Muscle layer of colon (tissue), 2 donors: ENCODE measurements around the gene TRIP10.

Experiments used
- H3K27ac ChIP-seq: one replicate; pipeline ENCODE4 v1.7.0; 2013; ENCODE audit warnings: low read depth, mild to moderate bottlenecking, low read length, moderate library complexity
- H3K27me3 ChIP-seq, 2 donors: one replicate each; pipeline ENCODE4 v1.7.0; 2013; ENCODE audit warnings: low read length in 2 of 2, mild to moderate bottlenecking in 2 of 2; ENCODE audit not compliant: insufficient read depth in 2 of 2, control insufficient read depth in 1 of 2
- H3K36me3 ChIP-seq: one replicate; pipeline ENCODE4 v1.7.0; 2013; ENCODE audit warnings: mild to moderate bottlenecking, low read length; ENCODE audit not compliant: insufficient read depth
- H3K4me1 ChIP-seq: one replicate; pipeline ENCODE4 v1.7.0; 2013; ENCODE audit warnings: mild to moderate bottlenecking, low read length; ENCODE audit not compliant: insufficient read depth
- H3K4me3 ChIP-seq, 2 donors: one replicate each; pipeline ENCODE4 v1.7.0; 2013; ENCODE audit warnings: low read length in 2 of 2, low read depth in 1 of 2, mild to moderate bottlenecking in 1 of 2, moderate library complexity in 1 of 2
- H3K9ac ChIP-seq: one replicate; pipeline ENCODE4 v1.7.0; 2013; ENCODE audit warnings: low read length
- H3K9me3 ChIP-seq: one replicate; pipeline ENCODE4 v1.7.0; 2013; ENCODE audit warnings: mild to moderate bottlenecking, low read length
- donor health status: abdominal sarcoma.
- donor health status: Adenocarcinoma of cecum.

Gene TRIP10

GRCh38 chr19:6776999-6777398, 37.5 kb downstream of the TRIP10 start:
- no peak overlapping the region for H3K27ac ChIP-seq
- H3K9me3 ChIP-seq: no peaks in the 10 kb centered on the region
- H3K4me1 ChIP-seq: no peaks in the 10 kb centered on the region
- H3K27me3 ChIP-seq: peaks cover 0 to 7% of the 10 kb centered on the region in 2 donors
- H3K4me3 ChIP-seq: no peak overlapping the region
- H3K9ac ChIP-seq: no peak overlapping the region
- H3K36me3 ChIP-seq: no peaks in the 10 kb centered on the region

GRCh38 chr19:6777434-6777833, 38.0 kb downstream of the TRIP10 start:
- H3K36me3 ChIP-seq: no peaks in the 10 kb centered on the region
- H3K9me3 ChIP-seq: no peaks in the 10 kb centered on the region
- no peak overlapping the region for H3K9ac ChIP-seq
- H3K4me1 ChIP-seq: no peaks in the 10 kb centered on the region
- no peak overlapping the region for H3K27ac ChIP-seq
- H3K27me3 ChIP-seq: peaks cover 0 to 6% of the 10 kb centered on the region in 2 donors
- no peak overlapping the region for H3K4me3 ChIP-seq

- Histone ChIP-seq H3K4me3 (no peak overlapping the region), H3K9me3 (no peaks in the 10 kb centered on the region), H3K36me3 (no peaks in the 10 kb centered on the region), H3K4me1 (no peaks in the 10 kb centered on the region), H3K27me3 (no peaks in the 10 kb centered on the region), H3K27ac (no peak overlapping the region), H3K9ac (no peak overlapping the region)
Observed at GRCh38 chr19:6778386-6778785, 38.9 kb downstream of the TRIP10 start.

GRCh38 chr19:6779206-6779605, 39.7 kb downstream of the TRIP10 start:
- H3K9ac ChIP-seq: no peak overlapping the region
- no peaks in the 10 kb centered on the region for H3K4me1 ChIP-seq
- H3K9me3 ChIP-seq: no peaks in the 10 kb centered on the region
- H3K36me3 ChIP-seq: no peaks in the 10 kb centered on the region
- no peak overlapping the region for H3K27ac ChIP-seq
- no peaks in the 10 kb centered on the region for H3K27me3 ChIP-seq
- H3K4me3 ChIP-seq: no peak overlapping the region

- no peak overlapping the region for H3K27ac ChIP-seq
- no peaks in the 10 kb centered on the region for H3K4me1 ChIP-seq
- H3K9ac ChIP-seq: no peak overlapping the region
- H3K4me3 ChIP-seq: no peak overlapping the region
- H3K36me3 ChIP-seq: no peaks in the 10 kb centered on the region
- H3K9me3 ChIP-seq: no peaks in the 10 kb centered on the region
- no peaks in the 10 kb centered on the region for H3K27me3 ChIP-seq
Observed at GRCh38 chr19:6787393-6787792, 47.9 kb downstream of the TRIP10 start.

GRCh38 chr19:6788896-6789295, 49.4 kb downstream of the TRIP10 start:
- no peak overlapping the region for H3K9ac ChIP-seq
- no peaks in the 10 kb centered on the region for H3K9me3 ChIP-seq
- no peaks in the 10 kb centered on the region for H3K36me3 ChIP-seq
- no peaks in the 10 kb centered on the region for H3K27me3 ChIP-seq
- no peak overlapping the region for H3K27ac ChIP-seq
- no peak overlapping the region for H3K4me3 ChIP-seq
- no peaks in the 10 kb centered on the region for H3K4me1 ChIP-seq

GRCh38 chr19:6790194-6791128, 51.0 kb downstream of the TRIP10 start:
- Histone ChIP-seq H3K27me3 (no peaks in the 10 kb centered on the region), H3K4me3 (no peak overlapping the region), H3K27ac (no peak overlapping the region), H3K9ac (no peak overlapping the region), H3K9me3 (no peaks in the 10 kb centered on the region), H3K36me3 (no peaks in the 10 kb centered on the region), H3K4me1 (no peaks in the 10 kb centered on the region)

GRCh38 chr19:6791237-6791636, 51.8 kb downstream of the TRIP10 start:
- no peak overlapping the region for H3K9ac ChIP-seq
- no peak overlapping the region for H3K4me3 ChIP-seq
- no peaks in the 10 kb centered on the region for H3K4me1 ChIP-seq
- H3K36me3 ChIP-seq: no peaks in the 10 kb centered on the region
- H3K9me3 ChIP-seq: no peaks in the 10 kb centered on the region
- H3K27me3 ChIP-seq: no peaks in the 10 kb centered on the region
- no peak overlapping the region for H3K27ac ChIP-seq

GRCh38 chr19:6793411-6793810, 53.9 kb downstream of the TRIP10 start:
- no peaks in the 10 kb centered on the region for H3K36me3 ChIP-seq
- no peak overlapping the region for H3K27ac ChIP-seq
- H3K9ac ChIP-seq: no peak overlapping the region
- H3K9me3 ChIP-seq: no peaks in the 10 kb centered on the region
- H3K4me1 ChIP-seq: no peaks in the 10 kb centered on the region
- no peak overlapping the region for H3K4me3 ChIP-seq
- H3K27me3 ChIP-seq: no peaks in the 10 kb centered on the region

- Histone ChIP-seq H3K4me3 (no peak overlapping the region), H3K9ac (no peak overlapping the region), H3K27me3 (no peaks in the 10 kb centered on the region), H3K36me3 (no peaks in the 10 kb centered on the region), H3K4me1 (no peaks in the 10 kb centered on the region), H3K27ac (no peak overlapping the region), H3K9me3 (no peaks in the 10 kb centered on the region)
Observed at GRCh38 chr19:6793973-6794372, 54.5 kb downstream of the TRIP10 start.

- Histone ChIP-seq H3K36me3 (no peaks in the 10 kb centered on the region), H3K27ac (no peak overlapping the region), H3K9ac (no peak overlapping the region), H3K4me3 (no peak overlapping the region), H3K4me1 (no peaks in the 10 kb centered on the region), H3K9me3 (no peaks in the 10 kb centered on the region), H3K27me3 (no peaks in the 10 kb centered on the region)
Observed at GRCh38 chr19:6794686-6795431, 55.4 kb downstream of the TRIP10 start.
